Measurements from ENCODE around the gene PPM1E.

Gene PPM1E

DNA sequence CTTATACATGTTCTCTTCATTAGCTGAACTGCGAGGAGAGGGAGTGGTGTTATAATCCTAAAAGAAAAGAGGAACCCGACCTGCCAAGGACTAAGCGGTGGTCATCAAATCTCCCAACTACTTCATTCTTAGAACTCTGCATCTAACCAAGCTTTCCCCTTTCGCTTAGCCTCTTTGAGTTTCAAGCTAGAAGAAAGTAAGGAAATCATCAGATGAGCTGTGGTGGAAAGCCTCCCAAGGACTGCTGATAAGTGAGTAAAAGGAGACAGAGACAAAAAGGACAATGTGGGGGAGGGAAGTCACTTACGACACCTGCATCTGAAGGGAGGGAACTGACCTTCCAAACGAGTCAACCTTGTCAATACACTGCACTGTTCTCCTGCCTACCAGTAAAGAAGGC, 229.7 kb downstream of the PPM1E start:
- no peak for DNase-seq (ENCODE audit: extremely low spot score, insufficient read length, low read depth)
- no peak for FAIRE-seq

DNA sequence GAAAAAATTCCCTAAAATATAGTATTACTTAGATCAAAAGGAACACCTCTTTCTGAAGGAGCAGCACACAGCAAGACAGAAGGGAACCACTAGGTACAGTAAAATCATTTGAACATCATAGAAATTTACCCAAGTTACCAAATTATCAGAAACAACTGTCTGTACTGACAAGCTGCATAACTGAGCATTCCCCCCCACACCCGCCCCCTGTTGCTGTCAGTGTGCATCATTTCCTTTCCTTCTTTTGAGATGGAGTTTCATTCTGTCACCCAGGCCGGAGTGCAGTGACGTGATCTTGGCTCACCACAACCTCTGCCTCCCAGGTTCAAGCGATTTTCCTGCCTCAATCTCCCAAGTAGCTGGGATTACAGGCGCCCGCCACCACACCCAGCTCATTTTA, 230.3 kb downstream of the PPM1E start:
- no peak for DNase-seq (ENCODE audit: extremely low spot score, insufficient read length, low read depth)
- no peak for FAIRE-seq

DNA sequence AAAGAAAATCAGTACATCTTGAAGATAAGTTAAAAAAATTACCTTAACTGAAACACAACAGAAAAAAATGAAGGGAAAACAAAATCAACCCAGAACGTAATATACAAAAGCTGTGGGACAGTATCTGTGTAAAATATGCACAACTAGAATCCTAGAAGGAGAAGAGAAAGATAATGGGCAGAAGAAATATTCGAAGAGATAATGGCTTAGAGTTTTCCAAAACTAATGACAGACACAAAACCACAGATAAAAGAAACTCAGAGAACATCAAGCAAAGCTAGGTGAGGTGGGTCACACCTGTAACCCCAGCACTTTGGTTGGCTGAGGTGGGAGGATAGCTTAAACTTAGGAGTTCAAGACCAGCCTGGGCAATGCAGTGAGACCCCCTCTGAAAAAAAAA, 234.0 kb downstream of the PPM1E start:
- FAIRE-seq (no peak), DNase-seq (ENCODE audit: extremely low spot score, insufficient read length, low read depth) (no peak)

DNA sequence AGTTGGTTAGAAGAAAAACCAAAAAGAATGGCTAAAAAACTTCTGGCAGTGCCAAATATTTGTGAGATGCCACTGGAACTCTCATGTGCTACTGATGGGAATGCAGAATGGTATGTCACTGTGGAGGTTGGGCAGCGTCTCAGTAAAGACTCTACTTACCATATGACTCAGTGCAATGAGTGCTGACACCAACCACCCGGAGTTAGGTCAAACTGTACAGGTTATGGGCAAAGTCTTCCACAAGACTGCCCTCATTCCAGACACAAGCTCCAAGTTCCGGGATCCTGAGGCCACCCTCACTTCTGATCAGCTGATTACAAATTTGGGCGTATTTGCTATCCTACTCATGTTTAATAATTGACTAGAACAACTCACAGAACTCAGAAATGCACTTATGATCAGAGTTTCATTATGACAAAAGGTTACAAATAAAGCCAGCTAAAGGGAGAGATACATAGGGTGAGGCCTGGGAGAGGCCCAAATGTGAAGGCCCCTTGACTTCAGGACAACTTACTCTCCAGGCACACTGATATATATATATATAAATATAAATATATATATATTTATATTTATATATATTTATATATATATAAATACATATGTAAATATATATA, 236.2 kb downstream of the PPM1E start:
- FAIRE-seq (no peak), DNase-seq (ENCODE audit: extremely low spot score, insufficient read length, low read depth) (peak; percentile 39)

DNA sequence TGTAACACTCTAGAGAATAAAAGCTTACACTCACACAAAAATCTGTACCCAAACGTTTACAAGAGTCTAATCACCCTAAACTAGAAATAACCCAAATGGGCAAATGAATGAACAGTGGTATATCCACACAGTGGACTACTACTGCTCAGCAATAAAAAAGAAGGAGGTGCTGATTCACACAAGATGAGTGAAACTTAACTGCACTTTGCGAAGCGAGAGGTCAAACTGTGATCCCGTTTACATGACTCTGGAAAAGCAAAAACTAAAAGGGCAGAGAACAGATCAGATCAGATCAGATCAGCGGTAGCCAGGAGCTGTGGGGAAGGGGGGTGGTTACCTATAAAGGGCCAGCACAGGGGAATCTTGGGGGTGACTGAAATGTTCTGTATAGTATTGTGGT, 237.7 kb downstream of the PPM1E start:
- FAIRE-seq = no peak

DNA sequence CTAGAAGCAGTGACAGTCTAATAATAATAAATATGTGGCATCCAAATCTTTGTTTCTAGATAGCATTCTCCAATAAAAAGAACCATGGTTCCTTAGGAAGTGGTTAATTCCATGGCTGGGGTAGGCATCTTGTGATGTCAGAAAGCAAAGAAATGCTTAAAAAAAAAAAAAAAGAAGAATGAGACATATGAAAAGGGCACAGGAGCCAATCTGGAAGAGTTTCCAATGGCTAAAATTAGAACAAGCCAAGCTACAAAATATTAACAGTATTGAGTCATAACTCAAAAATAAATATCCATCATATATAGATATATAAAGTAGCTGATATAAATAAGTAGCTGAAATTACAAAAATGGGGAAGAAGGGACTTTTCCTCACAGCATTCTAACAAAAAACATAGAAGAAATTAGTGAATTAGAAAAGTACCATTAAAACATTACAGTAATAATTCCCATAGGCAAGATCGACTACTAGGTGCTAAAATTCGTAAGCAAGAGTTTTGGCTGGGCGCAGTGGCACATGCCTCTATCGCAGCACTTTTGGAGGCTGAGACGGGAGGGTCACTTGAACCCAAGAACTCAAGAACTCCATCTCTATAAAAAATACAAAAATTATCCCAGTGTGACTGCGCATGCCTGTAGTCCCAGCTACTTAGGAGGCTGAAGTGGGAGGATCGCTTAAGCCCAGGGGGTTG, 239.7 kb downstream of the PPM1E start:
- FAIRE-seq (no peak), DNase-seq (ENCODE audit: extremely low spot score, insufficient read length, low read depth) (no peak)

More for the DNA sequence above, 237.7 kb downstream of the PPM1E start:
- DNase-seq (ENCODE audit: extremely low spot score, insufficient read length, low read depth) = no peak

DNA sequence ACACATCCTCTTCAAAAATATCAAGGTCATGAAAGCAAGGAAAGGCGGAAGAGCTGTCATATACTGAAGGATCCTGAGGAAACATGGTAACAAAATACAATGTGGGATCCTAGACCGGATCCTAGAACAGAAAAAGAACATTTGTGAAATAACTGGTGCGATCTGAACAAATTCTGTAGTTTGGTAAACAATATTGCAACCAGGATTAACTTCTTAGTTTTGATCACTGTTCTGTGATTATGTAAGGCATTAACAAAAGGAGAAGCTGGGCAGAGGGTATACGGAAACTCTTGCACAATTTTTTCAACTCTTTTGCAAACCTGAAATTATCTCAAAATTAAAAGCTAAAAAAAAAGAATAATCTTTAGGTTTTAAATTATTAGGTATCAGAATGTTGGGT, 241.3 kb downstream of the PPM1E start:
- FAIRE-seq (no peak), DNase-seq (ENCODE audit: extremely low spot score, insufficient read length, low read depth) (no peak)

DNA sequence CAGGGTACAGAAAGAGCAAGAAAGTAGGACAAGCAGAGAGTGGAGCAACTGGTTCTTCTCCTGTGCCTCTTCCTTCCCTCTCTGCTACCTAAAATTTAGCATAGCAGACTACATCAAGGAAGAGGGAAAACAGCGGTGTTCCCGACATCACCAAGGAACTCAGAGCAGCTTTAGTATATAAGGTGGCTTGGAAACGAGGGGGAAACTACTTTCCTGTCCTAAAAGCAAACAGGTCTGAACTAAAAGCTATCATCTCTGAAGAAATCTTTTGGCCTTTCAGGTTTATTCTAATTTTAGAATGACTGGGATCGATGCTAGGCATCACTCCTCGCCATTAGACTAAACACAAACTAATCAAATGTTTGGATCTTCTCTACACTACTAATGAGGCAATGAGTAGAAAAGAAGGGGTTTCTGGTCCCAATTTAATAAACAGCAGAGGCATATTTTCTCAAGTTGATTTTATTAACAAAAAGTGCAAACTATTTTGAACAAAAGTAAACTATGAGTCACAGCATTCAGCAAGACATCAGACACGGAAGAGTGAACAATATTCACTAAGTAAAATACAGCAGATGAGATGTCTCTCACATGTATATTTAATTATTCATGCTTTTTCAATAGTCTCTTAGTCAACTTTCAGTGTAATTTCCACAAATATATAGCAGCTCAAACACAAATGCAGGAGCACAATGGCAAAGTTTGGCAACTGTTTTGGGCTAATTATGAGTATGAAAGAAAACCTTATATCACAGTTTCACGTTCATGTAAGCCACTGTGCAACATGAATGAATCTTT, 242.3 kb downstream of the PPM1E start:
- no peak for FAIRE-seq
- DNase-seq (ENCODE audit: extremely low spot score, insufficient read length, low read depth) = no peak

DNA sequence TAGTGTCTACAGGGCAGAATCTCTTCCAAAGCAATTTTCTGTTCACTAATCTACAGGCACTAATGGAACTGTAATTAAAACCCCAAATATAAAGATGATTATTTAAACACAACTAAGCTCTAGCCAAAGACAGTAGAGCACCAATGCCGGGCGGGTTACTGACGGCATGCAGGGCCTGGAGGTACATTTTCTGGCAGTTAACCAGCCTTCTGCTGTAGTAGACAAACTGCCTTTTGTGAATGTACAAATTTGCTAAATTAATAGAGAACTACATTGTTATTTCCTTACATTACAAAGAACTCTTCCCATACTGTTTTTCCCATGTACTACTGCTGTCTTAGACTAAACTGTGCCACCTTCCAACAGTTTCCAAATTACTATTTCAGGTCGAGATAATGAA, 243.2 kb downstream of the PPM1E start:
- FAIRE-seq (peak; percentile 24), DNase-seq (ENCODE audit: extremely low spot score, insufficient read length, low read depth) (no peak)

DNA sequence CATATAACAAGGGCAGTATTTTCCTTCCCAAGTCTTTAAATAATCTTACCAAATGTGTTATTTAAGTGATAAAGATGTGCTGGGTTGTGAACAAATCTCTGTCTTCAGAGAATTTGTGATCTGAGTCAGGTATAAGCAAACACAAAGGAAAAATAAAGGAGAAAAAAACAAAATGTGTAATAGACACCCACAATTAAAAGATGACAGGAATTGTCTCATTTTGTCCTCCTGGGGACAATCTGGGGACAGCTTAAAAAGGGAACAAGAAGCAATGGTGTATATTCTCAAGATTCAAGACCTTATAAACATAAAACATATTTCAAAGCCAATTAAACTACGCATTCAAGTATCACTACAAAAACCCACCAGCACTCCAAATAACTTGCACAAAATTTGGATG, 243.8 kb downstream of the PPM1E start:
- FAIRE-seq (no peak), DNase-seq (ENCODE audit: extremely low spot score, insufficient read length, low read depth) (no peak)

DNA sequence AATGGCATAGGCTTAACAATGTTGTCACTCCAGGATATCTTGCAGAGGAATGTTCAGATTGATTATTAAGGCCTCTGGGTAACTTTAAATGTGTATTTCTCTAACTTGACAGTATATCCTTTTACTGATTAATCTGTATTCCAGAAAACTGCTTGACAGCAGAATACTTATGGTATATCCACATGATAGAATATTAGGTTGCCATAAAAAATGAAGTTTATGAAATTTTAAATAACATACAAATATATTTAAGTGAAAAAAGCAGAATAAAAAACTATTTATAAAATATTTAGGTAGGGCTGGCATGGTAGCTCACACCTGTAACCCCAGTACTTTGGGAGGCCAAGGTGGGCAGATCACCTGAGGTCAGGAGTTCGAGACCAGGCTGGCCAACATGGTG, 244.4 kb downstream of the PPM1E start:
- FAIRE-seq = no peak
- no peak for DNase-seq (ENCODE audit: extremely low spot score, insufficient read length, low read depth)

DNA sequence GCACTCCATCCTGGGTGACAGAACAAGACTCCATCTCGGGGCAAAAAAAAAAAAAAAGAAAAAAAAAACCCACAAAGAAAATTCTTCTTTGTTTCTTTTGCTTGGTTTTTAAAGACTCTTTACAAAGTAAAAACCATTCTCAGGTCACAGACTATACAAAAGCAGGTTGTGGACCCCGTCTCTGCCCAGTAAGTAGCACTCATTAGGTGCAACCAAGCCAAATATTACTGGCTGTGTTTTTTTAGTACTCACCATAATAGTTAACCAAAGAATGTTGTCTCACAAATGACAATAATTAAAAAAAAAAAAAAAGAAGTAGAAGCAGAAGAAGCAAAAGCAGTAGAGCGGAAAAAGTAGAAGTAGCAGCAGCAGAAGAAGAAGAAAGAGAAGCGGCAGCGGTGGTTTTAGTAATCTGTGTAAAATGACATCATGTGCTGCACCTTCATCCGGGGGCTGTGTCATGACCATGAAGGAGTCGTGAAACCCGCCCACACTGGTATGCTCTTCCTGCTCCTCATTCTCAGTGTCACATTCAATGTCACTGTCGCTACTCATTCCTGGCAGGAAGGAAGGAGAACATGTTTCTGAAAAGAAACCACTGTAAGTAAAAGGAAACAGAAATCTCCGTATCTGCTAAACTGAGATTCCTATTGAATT, 245.6 kb downstream of the PPM1E start:
- FAIRE-seq (peak; percentile 97), DNase-seq (ENCODE audit: extremely low spot score, insufficient read length, low read depth) (peak; percentile 68)

DNA sequence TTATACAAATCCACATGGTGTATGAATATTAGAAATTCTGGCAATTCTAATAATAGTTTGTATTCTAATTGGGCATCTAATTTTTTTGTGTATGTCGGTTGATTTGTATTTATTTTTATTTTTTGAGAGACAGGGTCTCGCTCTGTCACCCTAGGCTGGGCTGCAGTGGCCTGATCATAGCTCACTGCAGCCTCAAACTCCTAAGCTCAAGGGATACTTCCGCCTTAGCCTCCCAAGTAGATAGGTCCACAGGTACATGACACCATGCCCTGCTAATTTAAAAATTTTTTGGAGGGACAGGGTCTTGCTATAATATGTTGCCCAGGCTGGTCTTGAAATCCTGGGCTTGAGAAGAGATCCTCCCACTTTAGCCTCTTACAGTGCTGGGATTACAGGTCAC, 246.5 kb downstream of the PPM1E start:
- no peak for DNase-seq (ENCODE audit: extremely low spot score, insufficient read length, low read depth)
- FAIRE-seq = peak; percentile 65

DNA sequence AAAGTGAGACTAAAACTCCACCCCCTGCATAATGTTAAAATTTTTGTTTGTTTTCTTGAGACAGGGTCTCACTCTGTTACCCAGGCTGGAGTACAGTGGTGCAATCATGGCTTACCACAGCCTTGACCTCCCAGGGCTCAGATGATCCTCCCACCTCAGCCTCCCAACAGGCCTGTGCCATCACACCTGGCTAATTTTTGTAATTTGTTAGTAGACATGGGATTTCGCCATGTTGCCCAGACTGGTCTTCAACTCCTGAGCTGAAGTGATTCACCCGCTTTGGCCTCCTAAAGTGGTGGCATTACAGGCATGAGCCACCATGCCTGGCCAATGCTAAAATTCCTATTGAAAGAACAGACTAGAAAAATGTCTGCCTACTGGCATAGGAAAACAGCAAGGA, 247.2 kb downstream of the PPM1E start:
- FAIRE-seq (peak; percentile 48), DNase-seq (ENCODE audit: extremely low spot score, insufficient read length, low read depth) (no peak)

DNA sequence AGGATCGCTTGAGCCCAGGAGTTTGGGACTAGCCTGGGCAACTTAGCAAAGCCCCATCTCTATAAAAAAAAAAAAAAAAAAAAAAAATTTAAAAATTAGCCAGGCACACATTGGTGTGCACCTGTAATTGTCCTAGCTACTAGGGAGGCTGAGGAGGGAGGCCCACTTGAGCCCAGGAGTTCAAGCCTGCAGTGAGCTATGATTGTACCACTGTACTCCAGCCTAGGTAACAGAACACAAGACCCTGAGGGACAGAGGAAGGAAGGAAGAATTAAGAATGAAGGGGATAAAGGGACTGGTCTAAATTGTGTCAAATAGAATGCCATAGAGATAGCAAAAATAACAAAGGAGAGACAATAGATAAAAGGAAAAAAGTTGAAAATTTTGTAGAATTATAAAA, 248.2 kb downstream of the PPM1E start:
- FAIRE-seq = no peak
- no peak for DNase-seq (ENCODE audit: extremely low spot score, insufficient read length, low read depth)

DNA sequence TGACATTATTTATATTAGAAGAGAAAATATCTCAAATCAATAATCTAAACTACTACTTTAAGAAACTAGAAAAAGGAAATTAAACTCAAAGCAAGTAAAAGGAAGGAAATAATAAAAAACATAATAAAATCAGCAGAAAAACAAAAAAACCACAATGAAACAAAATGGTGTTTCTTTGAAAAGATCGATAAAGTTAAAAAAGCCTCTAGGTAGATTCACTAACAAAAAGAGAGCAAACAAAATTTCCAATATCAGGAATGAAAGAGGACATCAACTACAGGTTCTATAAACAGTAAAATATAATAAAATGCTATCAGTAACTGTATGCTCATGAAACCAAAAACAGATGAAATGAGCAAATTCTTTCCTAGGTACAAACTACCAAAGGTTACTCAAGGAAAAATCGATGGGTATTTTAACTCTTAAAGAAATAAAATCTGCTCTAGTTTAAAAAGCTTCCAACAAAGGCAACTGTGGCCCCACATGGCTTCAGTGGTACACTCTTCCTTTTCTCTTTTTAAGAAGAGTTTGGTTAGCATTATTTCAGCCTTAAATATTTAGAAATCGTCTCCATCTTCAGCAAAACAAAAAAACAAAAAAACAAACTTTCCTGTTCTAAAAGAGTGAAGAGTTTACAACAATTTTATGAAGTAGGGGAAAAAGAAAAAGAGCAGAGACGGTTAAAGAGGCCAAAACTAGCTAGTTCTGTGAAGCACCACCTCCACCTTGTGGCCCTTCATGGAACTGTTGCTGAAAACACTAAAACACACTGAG, 248.9 kb downstream of the PPM1E start:
- DNase-seq (ENCODE audit: extremely low spot score, insufficient read length, low read depth) = peak; percentile 18
- FAIRE-seq = peak; percentile 91

DNA sequence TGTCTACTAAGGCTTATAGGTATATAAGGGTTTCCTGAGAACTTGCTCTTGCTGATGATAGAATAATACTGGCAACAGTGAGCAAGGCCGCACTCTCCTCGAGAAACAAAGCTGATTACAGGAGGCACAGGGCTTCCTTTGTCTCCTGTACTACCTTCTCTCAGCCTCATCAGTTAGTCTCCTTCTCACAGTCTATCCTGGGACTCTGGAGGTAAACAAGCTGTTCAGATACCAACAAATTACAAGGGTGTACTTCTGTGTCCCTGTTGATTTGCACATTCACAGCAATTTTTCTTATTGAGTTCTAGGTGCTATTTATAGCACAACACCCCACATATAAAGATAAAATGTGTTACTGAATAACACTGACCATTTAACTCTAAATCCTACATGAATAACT, 252.3 kb downstream of the PPM1E start:
- no peak for DNase-seq (ENCODE audit: extremely low spot score, insufficient read length, low read depth)
- no peak for FAIRE-seq

DNA sequence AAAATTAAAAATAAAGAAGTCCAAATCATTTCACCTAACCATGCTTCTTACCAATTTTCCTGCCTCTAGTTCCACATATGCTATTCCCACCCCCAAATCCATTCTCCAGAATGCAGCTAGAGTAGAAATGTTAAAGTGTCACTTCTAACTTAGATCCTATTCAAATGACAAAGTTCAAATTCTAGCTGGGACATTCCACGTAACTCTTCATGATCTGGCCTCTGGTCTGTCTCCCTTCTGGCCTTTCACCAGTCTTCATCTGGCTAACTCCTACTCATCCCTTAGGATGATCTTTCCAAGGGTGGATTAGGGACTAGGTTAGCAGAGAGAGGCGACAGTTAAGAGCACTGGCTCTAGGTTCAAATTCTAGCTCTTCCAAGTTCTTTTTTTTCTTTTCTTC, 253.1 kb downstream of the PPM1E start:
- DNase-seq (ENCODE audit: extremely low spot score, insufficient read length, low read depth) (no peak), FAIRE-seq (no peak)

DNA sequence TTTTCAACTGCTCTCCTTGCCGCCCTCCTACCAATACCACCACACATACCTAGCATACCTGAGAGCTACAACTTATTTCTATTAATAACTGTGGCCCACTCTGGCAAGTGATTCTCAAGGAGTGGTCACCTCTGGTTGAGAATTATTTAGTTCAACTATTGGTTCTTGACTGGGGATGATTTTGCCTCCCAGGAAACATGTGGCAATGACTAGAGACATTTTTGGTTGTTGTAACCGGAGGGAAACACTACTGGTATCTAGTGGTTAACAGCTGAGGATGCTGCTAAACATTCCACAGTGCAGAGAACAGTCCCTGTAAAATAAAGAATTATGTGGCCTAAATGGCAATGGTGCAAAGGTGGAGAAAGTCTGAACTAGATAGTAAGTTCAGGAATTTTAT, 254.4 kb downstream of the PPM1E start:
- DNase-seq (ENCODE audit: extremely low spot score, insufficient read length, low read depth) (no peak), FAIRE-seq (no peak)

DNA sequence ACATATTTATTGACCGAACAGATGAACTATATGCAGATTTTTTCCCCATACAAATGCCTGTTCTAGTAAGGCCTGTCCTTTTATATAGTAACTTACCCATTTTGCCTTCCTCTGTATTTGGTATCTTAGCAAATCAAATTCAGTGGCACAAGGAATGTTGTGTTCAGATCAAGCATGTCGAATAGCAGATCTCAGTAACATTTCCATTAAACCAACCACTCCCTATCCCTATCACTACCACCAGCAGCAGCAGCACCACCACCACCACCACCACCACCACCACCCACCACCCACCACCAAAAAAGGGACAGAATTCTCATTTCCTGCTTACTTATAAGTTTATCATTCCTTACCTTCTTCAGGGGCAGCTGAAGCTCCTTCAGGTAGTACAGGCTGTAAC, 256.3 kb downstream of the PPM1E start:
- DNase-seq (ENCODE audit: extremely low spot score, insufficient read length, low read depth) = no peak
- FAIRE-seq = no peak

All from GM18507 (cell line).